GM21526 (cell line): ENCODE data around the gene EPB41L1.

Experiments
- ATAC-seq: cut with Tn5 transposase; IDR thresholded peaks from one replicate; pipeline ENCODE4 v1.9.1; 2021; ENCODE audit warnings: moderate library complexity; ENCODE audit not compliant: unreplicated experiment, low FRiP score

EPB41L1 gene

GRCh38 chr20:36216314-36217025 is 61.9 kb downstream of the EPB41L1 start:
- no peak for ATAC-seq

GRCh38 chr20:36217226-36217625 is 62.7 kb downstream of the EPB41L1 start:
- no peak for ATAC-seq

- no peak for ATAC-seq
Measured at GRCh38 chr20:36218380-36219064, 64.0 kb downstream of the EPB41L1 start.

GRCh38 chr20:36219671-36220220 is 65.2 kb downstream of the EPB41L1 start:
- no peak for ATAC-seq

- no peak for ATAC-seq
Measured at GRCh38 chr20:36225666-36226065, 71.1 kb downstream of the EPB41L1 start.

- ATAC-seq: no peak
Measured at GRCh38 chr20:36228770-36229169, 74.2 kb downstream of the EPB41L1 start.

GRCh38 chr20:36230019-36230418 is 75.5 kb downstream of the EPB41L1 start:
- ATAC-seq: no peak

GRCh38 chr20:36231331-36231730 is 76.8 kb downstream of the EPB41L1 start:
- no peak for ATAC-seq

GRCh38 chr20:36234771-36235320 is 80.3 kb downstream of the EPB41L1 start:
- ATAC-seq: no peak

- ATAC-seq: peak; percentile 70
Measured at GRCh38 chr20:36235892-36236785, 81.6 kb downstream of the EPB41L1 start, which contains the start of gene AAR2. AAR2 (plus strand) TSS chr20:36236478; CDS start chr20:36239869, 3,391 bp downstream.

- no peak for ATAC-seq
Measured at GRCh38 chr20:36236786-36237121, 82.2 kb downstream of the EPB41L1 start.

GRCh38 chr20:36237477-36237876 is 82.9 kb downstream of the EPB41L1 start:
- no peak for ATAC-seq

- ATAC-seq: no peak
Measured at GRCh38 chr20:36238153-36238552, 83.6 kb downstream of the EPB41L1 start.

- ATAC-seq: no peak
Measured at GRCh38 chr20:36238760-36239159, 84.2 kb downstream of the EPB41L1 start.

GRCh38 chr20:36240076-36240475 is 85.5 kb downstream of the EPB41L1 start:
- no peak for ATAC-seq

GRCh38 chr20:36241678-36242077 is 87.1 kb downstream of the EPB41L1 start:
- ATAC-seq: no peak

GRCh38 chr20:36243726-36244125 is 89.2 kb downstream of the EPB41L1 start:
- no peak for ATAC-seq

- ATAC-seq: no peak
Measured at GRCh38 chr20:36246401-36246800, 91.9 kb downstream of the EPB41L1 start.

GRCh38 chr20:36248836-36249235 is 94.3 kb downstream of the EPB41L1 start:
- no peak for ATAC-seq

- no peak for ATAC-seq
Measured at GRCh38 chr20:36249450-36249849, 94.9 kb downstream of the EPB41L1 start.

GRCh38 chr20:36251426-36251825 is 96.9 kb downstream of the EPB41L1 start:
- ATAC-seq: no peak
